Left lung (tissue), 10 donors: ENCODE measurements around the gene NEUROD2. TPM values are rescaled to one million over a fixed set of nuclear protein-coding genes. Genes with fewer than 3 reads are reported as not detected.

Experiments used
- ATAC-seq: fragments of 200-7000 bp; cut with Tn5 transposase; one replicate; pipeline ENCODE4 v1.9.1; 2020; ENCODE audit warnings: moderate library complexity
- DNase-seq, 4 donors: peaks; one replicate each; pipeline ENCODE4 v3.0.0-alpha.2; 2013 to 2020
- H3K27ac ChIP-seq, 2 donors: fragments of 200-600 bp; sonication (generic) in 1 of 2; one replicate each; pipeline versions ENCODE4 v1.5.0 to v1.8.0; 2020 to 2021
- H3K27me3 ChIP-seq, 2 donors: fragments of 200-600 bp; sonication (generic) in 1 of 2; one replicate each; pipeline versions ENCODE4 v1.5.0 to v1.8.0; 2020 to 2021
- H3K36me3 ChIP-seq, 2 donors: fragments of 200-600 bp; sonication (generic) in 1 of 2; one replicate each; pipeline versions ENCODE4 v1.5.0 to v1.8.0; 2020 to 2021
- H3K4me1 ChIP-seq, 2 donors: fragments of 200-600 bp; one replicate each; pipeline ENCODE4 v1.8.0; 2021
- H3K4me3 ChIP-seq, 2 donors: fragments of 200-600 bp; sonication (generic) in 1 of 2; one replicate each; pipeline versions ENCODE4 v1.5.0 to v1.8.0; 2020 to 2021; ENCODE audit warnings: mild to moderate bottlenecking in 1 of 2
- H3K9me3 ChIP-seq, 2 donors: fragments of 200-600 bp; sonication (generic) in 1 of 2; one replicate each; pipeline versions ENCODE4 v1.5.0 to v1.8.0; 2020 to 2021
- intact Hi-C, 2 donors: fragments of 100-400 bp; cut with DNase I; formaldehyde crosslinking; loops; one replicate each; pipeline versions ENCODE4 v1.11.2 to v1.14.2; 2022
- polyA plus RNA-seq, 6 donors: library from polyadenylated mRNA; unstranded; fragments of 120-200 nt; gene quantifications; one replicate each; pipeline ENCODE4 v1.2.1, GENCODE V29; 2013; ENCODE audit not compliant: insufficient read length in 6 of 6
- total RNA-seq, 2 donors: library from RNA; stranded (reverse); fragmentation: NEBNext Ultra II Directional; extraction: Animal tissue kit (Norgen Biotek cat#: 25700); gene quantifications; one replicate each; pipeline ENCODE4 v1.2.1, GENCODE V29; 2021
- TF ChIP-seq, protein P1 (sequence below), 2 donors: fragments of 200-600 bp; sonication (generic) in 1 of 2; IDR thresholded peaks; one replicate each; pipeline versions ENCODE4 v1.5.0 to v1.8.0; 2021; ENCODE audit warnings: antibody characterized with exemption in 2 of 2
- donor health status: DM: no; HTN: yes; CAD: no.
- donor health status: DM: no; HTN: no; CAD: no.

The NEUROD2 gene
- total and polyA plus RNA-seq, 8 donors = 0.03 to 0.11 (median 0.08) TPM; not detected in 2

GRCh38 chr17:39639566-39640458 is 32.1 kb upstream of the NEUROD2 start:
- Histone ChIP-seq H3K4me3 (no peak overlapping the region), H3K9me3 (no peaks in the 10 kb centered on the region), H3K36me3 (no peaks in the 10 kb centered on the region), H3K27ac (peak overlapping the region in 1 of 2 donors; percentile 5), H3K27me3 (no peaks in the 10 kb centered on the region), H3K4me1 (peaks cover 33 to 92% of the 10 kb centered on the region in 2 donors)
- intact Hi-C loops = loop anchor here in 1 of 2 donors (10.0 kb wide), 1 partner anchor 95 kb away; the partner anchor contains the start of genes GRB7 and MIEN1
- TF ChIP-seq, protein P1, sequence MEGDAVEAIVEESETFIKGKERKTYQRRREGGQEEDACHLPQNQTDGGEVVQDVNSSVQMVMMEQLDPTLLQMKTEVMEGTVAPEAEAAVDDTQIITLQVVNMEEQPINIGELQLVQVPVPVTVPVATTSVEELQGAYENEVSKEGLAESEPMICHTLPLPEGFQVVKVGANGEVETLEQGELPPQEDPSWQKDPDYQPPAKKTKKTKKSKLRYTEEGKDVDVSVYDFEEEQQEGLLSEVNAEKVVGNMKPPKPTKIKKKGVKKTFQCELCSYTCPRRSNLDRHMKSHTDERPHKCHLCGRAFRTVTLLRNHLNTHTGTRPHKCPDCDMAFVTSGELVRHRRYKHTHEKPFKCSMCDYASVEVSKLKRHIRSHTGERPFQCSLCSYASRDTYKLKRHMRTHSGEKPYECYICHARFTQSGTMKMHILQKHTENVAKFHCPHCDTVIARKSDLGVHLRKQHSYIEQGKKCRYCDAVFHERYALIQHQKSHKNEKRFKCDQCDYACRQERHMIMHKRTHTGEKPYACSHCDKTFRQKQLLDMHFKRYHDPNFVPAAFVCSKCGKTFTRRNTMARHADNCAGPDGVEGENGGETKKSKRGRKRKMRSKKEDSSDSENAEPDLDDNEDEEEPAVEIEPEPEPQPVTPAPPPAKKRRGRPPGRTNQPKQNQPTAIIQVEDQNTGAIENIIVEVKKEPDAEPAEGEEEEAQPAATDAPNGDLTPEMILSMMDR (IDR thresholded peaks at IDR 0.05) = no peak
- DNase-seq (no peak), ATAC-seq (no peak)

- H3K27me3 ChIP-seq = no peaks in the 10 kb centered on the region
- no peaks in the 10 kb centered on the region for H3K9me3 ChIP-seq
- DNase-seq (no peak), ATAC-seq (no peak)
- H3K36me3 ChIP-seq = no peaks in the 10 kb centered on the region
- TF ChIP-seq, protein P1 (IDR thresholded peaks at IDR 0.05) = no peak
- intact Hi-C loops = loop anchor here in 1 of 2 donors (10.0 kb wide), 1 partner anchor 96 kb away; the partner anchor contains the start of genes GRB7 and MIEN1
- no peak overlapping the region for H3K4me3 ChIP-seq
- peaks cover 33 to 92% of the 10 kb centered on the region in 2 donors for H3K4me1 ChIP-seq
- H3K27ac ChIP-seq = no peak overlapping the region
Measured at GRCh38 chr17:39639043-39639442, 31.3 kb upstream of the NEUROD2 start.

GRCh38 chr17:39638317-39638716 is 30.6 kb upstream of the NEUROD2 start:
- intact Hi-C loops = loop anchor here in 1 of 2 donors (10.0 kb wide), 1 partner anchor 96 kb away; the partner anchor contains the start of genes GRB7 and MIEN1
- no peaks in the 10 kb centered on the region for H3K27me3 ChIP-seq

GRCh38 chr17:39636927-39637736 is 29.4 kb upstream of the NEUROD2 start, which contains the start of gene STARD3:
TSS of gene STARD3 (plus strand) at chr17:39637144. CDS start at chr17:39653532, 16,388 bp downstream.
- DNase-seq (peak; percentile 85 to 99 (median 93)), ATAC-seq (peak; percentile 95)
- peak within 1 kb of the TSS; percentile 66 to 77 for H3K4me3 ChIP-seq
- H3K4me1 ChIP-seq = peaks cover 23 to 76% of the 10 kb centered on the region in 2 donors
- peak within 1 kb of the TSS; percentile 77 to 89 for H3K27ac ChIP-seq
- intact Hi-C loops = loop anchor here in 1 of 2 donors (10.0 kb wide), 1 partner anchor 98 kb away; the partner anchor contains the start of genes GRB7 and MIEN1
- H3K9me3 ChIP-seq = no peaks in the 10 kb centered on the region
- H3K27me3 ChIP-seq = peaks cover 0 to 2% of the 10 kb centered on the region in 2 donors
- TF ChIP-seq, protein P1 (IDR thresholded peaks at IDR 0.05) = peak in 1 of 2 donors; percentile 10
- no peaks in the 10 kb centered on the region for H3K36me3 ChIP-seq

More at GRCh38 chr17:39638317-39638716, 30.6 kb upstream of the NEUROD2 start:
- H3K4me1 ChIP-seq = peaks cover 33 to 88% of the 10 kb centered on the region in 2 donors
- DNase-seq = no peak
- H3K36me3 ChIP-seq = no peaks in the 10 kb centered on the region
- TF ChIP-seq, protein P1 (IDR thresholded peaks at IDR 0.05) = no peak
- H3K9me3 ChIP-seq = no peaks in the 10 kb centered on the region
- no peak overlapping the region for H3K27ac ChIP-seq
- peak overlapping the region in 1 of 2 donors; percentile 77 for H3K4me3 ChIP-seq
- no peak for ATAC-seq
